Calu3 (cell line): ENCODE measurements around the gene DGCR2. TPM values are rescaled to one million over a fixed set of nuclear protein-coding genes. Genes with fewer than 3 reads are reported as not detected.

Source experiments
- BruUV-seq: library from RNA; stranded (reverse); fragments of 400-500 nt; replicated peaks from 2 replicates; lab custom pipeline; 2021; lab: Mats Ljungman, UMichigan
- CTCF ChIA-PET: fragments of 300-600 bp; sonication (Branson Sonifier 250); formaldehyde crosslinking; loops from one replicate; lab custom pipeline; 2022; ENCODE audit warnings: antibody characterized with exemption; lab: Charles Lee
- DNase-seq: peaks from one replicate; pipeline ENCODE4 v3.0.0; 2022
- H3K27ac Mint-ChIP-seq: one replicate; pipeline ENCODE4 v1.8.0; 2022; ENCODE audit warnings: mixed read lengths; ENCODE audit not compliant: unreplicated experiment
- H3K27me3 Mint-ChIP-seq: one replicate; pipeline ENCODE4 v1.8.0; 2022; ENCODE audit warnings: mixed read lengths; ENCODE audit not compliant: unreplicated experiment
- H3K36me3 Mint-ChIP-seq: one replicate; pipeline ENCODE4 v1.8.0; 2022; ENCODE audit warnings: mild to moderate bottlenecking, moderate library complexity, mixed read lengths; ENCODE audit not compliant: insufficient read depth, unreplicated experiment
- H3K4me1 Mint-ChIP-seq: one replicate; pipeline ENCODE4 v1.8.0; 2022; ENCODE audit warnings: mild to moderate bottlenecking, low read depth, mixed read lengths; ENCODE audit not compliant: unreplicated experiment
- H3K4me3 Mint-ChIP-seq: one replicate; pipeline ENCODE4 v1.8.0; 2022; ENCODE audit warnings: mild to moderate bottlenecking, low read depth, moderate library complexity, mixed read lengths; ENCODE audit not compliant: unreplicated experiment
- H3K9me3 Mint-ChIP-seq: one replicate; pipeline ENCODE4 v1.8.0; 2022; ENCODE audit warnings: low read depth, mixed read lengths; ENCODE audit not compliant: unreplicated experiment
- CTCF ChIP-seq: fragments of 200-600 bp; IDR thresholded peaks from one replicate; pipeline ENCODE4 v1.8.0; 2022; ENCODE audit warnings: antibody characterized with exemption; ENCODE audit not compliant: unreplicated experiment
- intact Hi-C: fragments of 100-400 bp; cut with micrococcal nuclease; formaldehyde crosslinking; loops from one replicate; pipeline ENCODE4 v1.10.0; 2022; ENCODE audit not compliant: unreplicated experiment
- total RNA-seq: library from RNA; stranded (reverse); gene quantifications from 2 replicates; pipeline ENCODE4 v1.2.3, GENCODE V29; 2022

The DGCR2 gene
- total RNA-seq, 1 experiment from 2014 or later, result 76.4 TPM

GRCh38 chr22:19039796-19040280 is 82.4 kb downstream of the DGCR2 start:
- TF ChIP-seq CTCF, result no peak
- intact Hi-C loops, result no loop called here
- peaks cover 40% of the 10 kb centered on the region for H3K36me3 Mint-ChIP-seq

GRCh38 chr22:19039448-19039780 is 82.8 kb downstream of the DGCR2 start:
- BruUV-seq, result no TSS peak
- Mint-ChIP-seq H3K4me3 (no peak overlapping the region), H3K4me1 (no peaks in the 10 kb centered on the region), H3K9me3 (no peaks in the 10 kb centered on the region), H3K36me3 (peaks cover 40% of the 10 kb centered on the region), H3K27me3 (no peaks in the 10 kb centered on the region), H3K27ac (no peak overlapping the region)
- CTCF ChIA-PET, result no interaction called here
- no peak for DNase-seq
- intact Hi-C loops, result no loop called here
- no peak for TF ChIP-seq CTCF

More at GRCh38 chr22:19039796-19040280, 82.4 kb downstream of the DGCR2 start:
- peaks cover 3% of the 10 kb centered on the region for H3K4me1 Mint-ChIP-seq
- CTCF ChIA-PET, result interaction anchor here (0.5 kb wide), 1 partner anchor 26 kb away, joined by 4 read pairs; no protein-coding TSS in a partner anchor
- DNase-seq, result no peak
- H3K27me3 Mint-ChIP-seq, result no peaks in the 10 kb centered on the region
- H3K4me3 Mint-ChIP-seq, result no peak overlapping the region
- no peaks in the 10 kb centered on the region for H3K9me3 Mint-ChIP-seq
- H3K27ac Mint-ChIP-seq, result no peak overlapping the region
- BruUV-seq, result no TSS peak

- no peak for TF ChIP-seq CTCF
- CTCF ChIA-PET, result no interaction called here
- H3K27ac Mint-ChIP-seq, result no peak overlapping the region
- no peaks in the 10 kb centered on the region for H3K9me3 Mint-ChIP-seq
- peaks cover 37% of the 10 kb centered on the region for H3K36me3 Mint-ChIP-seq
- no peaks in the 10 kb centered on the region for H3K27me3 Mint-ChIP-seq
- DNase-seq, result no peak
- no TSS peak for BruUV-seq
- H3K4me1 Mint-ChIP-seq, result no peaks in the 10 kb centered on the region
- no peak overlapping the region for H3K4me3 Mint-ChIP-seq
- intact Hi-C loops, result no loop called here
These were observed 83.3 kb downstream of the DGCR2 start for GRCh38 chr22:19038728-19039447.

- H3K27me3 Mint-ChIP-seq, result no peaks in the 10 kb centered on the region
- H3K4me3 Mint-ChIP-seq, result no peak overlapping the region
- BruUV-seq, result no TSS peak
- peaks cover 36% of the 10 kb centered on the region for H3K36me3 Mint-ChIP-seq
- no peaks in the 10 kb centered on the region for H3K9me3 Mint-ChIP-seq
- no peak for TF ChIP-seq CTCF
- DNase-seq, result no peak
- CTCF ChIA-PET, result no interaction called here
- no peaks in the 10 kb centered on the region for H3K4me1 Mint-ChIP-seq
- no peak overlapping the region for H3K27ac Mint-ChIP-seq
- intact Hi-C loops, result no loop called here
These were observed 84.1 kb downstream of the DGCR2 start for GRCh38 chr22:19038164-19038546.
